Glutamatergic neuron (in vitro differentiated cells): ENCODE results near the gene TNFRSF25. TPM values are rescaled to one million over a fixed set of nuclear protein-coding genes. Genes with fewer than 3 reads are reported as not detected.
"Not testable (repeated sequence)": the region's sequence is repeated elsewhere in the genome, so short reads cannot be mapped to it uniquely, and the experiment has no call there.

Experiments used
- DNase-seq: peaks from one replicate; pipeline ENCODE4 v3.0.0; 2022
- H3K27ac Mint-ChIP-seq: one replicate; pipeline ENCODE4 v1.8.0; 2020; ENCODE audit warnings: mild to moderate bottlenecking, mixed read lengths, inconsistent platforms; ENCODE audit not compliant: unreplicated experiment
- H3K27me3 Mint-ChIP-seq: one replicate; pipeline ENCODE4 v1.8.0; 2020; ENCODE audit warnings: mild to moderate bottlenecking, moderate library complexity, mixed read lengths, inconsistent platforms; ENCODE audit not compliant: unreplicated experiment
- H3K36me3 Mint-ChIP-seq: one replicate; pipeline ENCODE4 v1.8.0; 2020; ENCODE audit warnings: mild to moderate bottlenecking, mixed read lengths, inconsistent platforms; ENCODE audit not compliant: unreplicated experiment
- H3K4me1 Mint-ChIP-seq: one replicate; pipeline ENCODE4 v1.8.0; 2020; ENCODE audit warnings: mild to moderate bottlenecking, low read depth, mixed read lengths, inconsistent platforms; ENCODE audit not compliant: unreplicated experiment
- H3K4me3 Mint-ChIP-seq: one replicate; pipeline ENCODE4 v1.8.0; 2020; ENCODE audit warnings: mild to moderate bottlenecking, mixed read lengths, inconsistent platforms; ENCODE audit not compliant: unreplicated experiment
- H3K9me3 Mint-ChIP-seq: one replicate; pipeline ENCODE4 v1.8.0; 2020; ENCODE audit warnings: mild to moderate bottlenecking, moderate library complexity, mixed read lengths, inconsistent platforms; ENCODE audit not compliant: unreplicated experiment
- CTCF ChIP-seq: fragments of 200-600 bp; sonication (generic); IDR thresholded peaks from one replicate; pipeline ENCODE4 v1.5.0; 2021; ENCODE audit not compliant: partially characterized antibody, unreplicated experiment
- total RNA-seq: library from RNA; stranded (reverse); fragmentation: NEBNext Ultra II Directional; extraction: Animal tissue kit (Norgen Biotek cat#: 25700); gene quantifications from one replicate; pipeline ENCODE4 v1.2.1, GENCODE V29; 2021; ENCODE audit not compliant: unreplicated experiment

Gene TNFRSF25
- total RNA-seq, 1 donor from 2014 or later: 47.5 TPM

- H3K36me3 Mint-ChIP-seq: no peaks in the 10 kb centered on the region
- H3K4me3 Mint-ChIP-seq: no peak overlapping the region
- H3K4me1 Mint-ChIP-seq: peaks cover 11% of the 10 kb centered on the region
- H3K27ac Mint-ChIP-seq: no peak overlapping the region
- peaks cover 3% of the 10 kb centered on the region for H3K9me3 Mint-ChIP-seq
- DNase-seq: no peak
- H3K27me3 Mint-ChIP-seq: peaks cover 18% of the 10 kb centered on the region
- TF ChIP-seq CTCF: no peak
These were observed 18.8 kb downstream of the TNFRSF25 start for GRCh38 chr1:6447016-6447817.

DNA sequence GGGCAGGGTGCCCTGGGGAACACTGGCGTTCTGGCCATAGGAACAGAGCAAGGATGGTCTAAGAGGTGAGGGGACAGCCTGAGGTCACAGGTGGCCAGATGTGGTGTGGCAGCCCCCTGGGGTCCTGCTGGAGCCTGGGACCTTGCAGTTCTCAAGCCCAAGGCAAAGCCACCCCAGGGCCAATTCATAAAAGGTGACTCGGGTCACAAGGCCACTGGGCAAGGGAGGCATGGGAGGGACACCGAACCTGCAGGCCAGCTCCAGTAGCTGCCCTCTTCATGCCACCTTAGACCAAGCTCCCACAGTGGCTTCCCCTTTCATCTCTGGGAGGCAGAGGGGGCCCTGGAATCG, 19.3 kb downstream of the TNFRSF25 start:
- no peak for DNase-seq
- H3K27ac Mint-ChIP-seq: no peak overlapping the region
- peaks cover 18% of the 10 kb centered on the region for H3K27me3 Mint-ChIP-seq
- H3K9me3 Mint-ChIP-seq: peaks cover 3% of the 10 kb centered on the region
- no peaks in the 10 kb centered on the region for H3K36me3 Mint-ChIP-seq
- TF ChIP-seq CTCF: no peak
- H3K4me1 Mint-ChIP-seq: peaks cover 11% of the 10 kb centered on the region
- H3K4me3 Mint-ChIP-seq: no peak overlapping the region

- H3K4me3 Mint-ChIP-seq, H3K9me3 Mint-ChIP-seq, H3K36me3 Mint-ChIP-seq, H3K27ac Mint-ChIP-seq, DNase-seq: not testable (repeated sequence)
- peaks cover 11% of the 10 kb centered on the region for H3K4me1 Mint-ChIP-seq
- peaks cover 18% of the 10 kb centered on the region for H3K27me3 Mint-ChIP-seq
These were observed 20.0 kb downstream of the TNFRSF25 start for GRCh38 chr1:6445929-6446328.

DNA sequence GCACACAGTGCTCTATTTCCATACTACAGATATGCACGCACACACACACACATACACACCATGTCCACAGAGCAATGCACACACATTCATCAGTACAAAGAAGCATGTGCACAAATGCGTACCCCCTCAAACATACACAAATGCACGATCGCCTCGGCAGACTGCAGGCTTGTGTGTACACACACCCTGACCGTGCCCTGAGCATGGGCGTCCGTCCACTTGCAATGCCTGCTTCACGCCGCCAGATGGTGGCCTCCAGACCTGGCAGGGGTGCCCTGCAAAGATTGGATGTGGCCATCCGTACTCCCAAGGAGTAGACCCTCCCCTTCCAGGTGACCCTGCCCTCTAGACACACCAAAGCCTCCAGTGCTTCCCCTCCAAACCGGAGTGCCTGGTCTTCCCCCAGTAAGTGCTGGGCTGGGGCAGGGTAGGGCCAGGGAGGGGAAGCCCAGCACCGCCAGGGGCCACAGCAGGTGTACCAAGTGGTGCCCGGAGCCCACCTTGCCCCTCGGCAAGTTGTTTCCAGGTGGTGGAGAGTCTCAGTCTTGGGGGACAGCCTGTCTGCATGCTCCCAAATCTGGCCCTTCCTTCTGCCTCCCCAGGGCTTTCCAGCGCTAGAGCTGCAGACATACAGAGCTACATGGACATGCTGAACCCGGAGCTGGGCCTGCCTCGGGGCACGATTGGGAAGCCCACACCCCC, 20.8 kb downstream of the TNFRSF25 start:
- Mint-ChIP-seq H3K36me3 (no peaks in the 10 kb centered on the region), H3K4me1 (peaks cover 11% of the 10 kb centered on the region), H3K9me3 (peaks cover 3% of the 10 kb centered on the region), H3K4me3 (peak overlapping the region; percentile 60), H3K27ac (no peak overlapping the region), H3K27me3 (peaks cover 15% of the 10 kb centered on the region)
- peak; percentile 55 for TF ChIP-seq CTCF
- peak; percentile 69 for DNase-seq

DNA sequence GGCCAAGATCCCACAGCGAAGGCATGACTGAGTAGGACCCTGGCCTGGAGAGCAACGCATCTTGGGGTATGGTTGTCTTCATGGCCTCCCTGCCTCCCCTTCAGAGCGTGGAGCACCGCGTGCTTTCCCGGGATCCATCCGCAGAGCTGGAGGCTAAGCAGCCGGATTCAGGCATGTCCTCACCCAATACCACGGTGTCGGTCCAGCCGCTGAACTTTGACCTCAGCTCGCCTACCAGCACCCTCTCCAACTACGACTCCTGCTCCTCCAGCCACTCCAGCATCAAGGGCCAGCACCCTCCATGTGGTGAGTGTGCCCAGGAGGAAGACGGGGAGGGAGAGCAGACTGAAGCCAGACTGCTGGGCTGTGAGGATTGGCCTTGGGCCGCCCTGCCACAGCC, 21.6 kb downstream of the TNFRSF25 start:
- Mint-ChIP-seq H3K36me3 (no peaks in the 10 kb centered on the region), H3K27ac (no peak overlapping the region), H3K9me3 (peaks cover 3% of the 10 kb centered on the region), H3K4me1 (peaks cover 8% of the 10 kb centered on the region), H3K27me3 (peaks cover 11% of the 10 kb centered on the region), H3K4me3 (no peak overlapping the region)
- DNase-seq: no peak
- TF ChIP-seq CTCF: no peak
